ENCODE data around the gene ZBTB46. TPM values are rescaled to one million over a fixed set of nuclear protein-coding genes. Genes with fewer than 3 reads are reported as not detected.

The ZBTB46 gene
- total RNA-seq, 6 experiments from 2014 or later: 1.2 to 4.2 (median 2.4) TPM

GRCh38 chr20:63703471-63703975, 127.5 kb downstream of the ZBTB46 start:
- Histone ChIP-seq H3K36me3 (peaks cover 0 to 24% (median 8%) of the 10 kb centered on the region in 4 donors), H3K27me3 (no peaks in the 10 kb centered on the region), H3K9me3 (no peaks in the 10 kb centered on the region), H3K4me1 (peaks cover 0 to 9% (median 0%) of the 10 kb centered on the region in 4 donors), H3K27ac (no peak overlapping the region), H3K4me3 (no peak overlapping the region)
- ATAC-seq: no peak
- intact Hi-C loops (cut with DNase I): no loop called here
- 96% methylated on average over 5 of the region's 15 CpGs for WGBS (ENCODE audit: insufficient coverage, low coverage, low lambda C conversion rate, missing lambda C conversion rate)
- no peak for TF ChIP-seq POLR2A (IDR thresholded peaks at IDR 0.05)
- peak in 2 of 3 donors; percentile 21 to 45 for DNase-seq

GRCh38 chr20:63702751-63703470, 128.2 kb downstream of the ZBTB46 start:
- no peak for ATAC-seq
- intact Hi-C loops (cut with DNase I): no loop called here
- Histone ChIP-seq H3K9me3 (no peaks in the 10 kb centered on the region), H3K4me3 (no peak overlapping the region), H3K27ac (no peak overlapping the region), H3K4me1 (peaks cover 0 to 8% (median 0%) of the 10 kb centered on the region in 4 donors), H3K36me3 (peaks cover 0 to 24% (median 8%) of the 10 kb centered on the region in 4 donors), H3K27me3 (no peaks in the 10 kb centered on the region)
- WGBS (ENCODE audit: insufficient coverage, low coverage, low lambda C conversion rate, missing lambda C conversion rate): no CpG with 5 or more reads among the region's 13 CpGs
- DNase-seq: peak in 2 of 3 donors; percentile 26 to 48
- TF ChIP-seq POLR2A (IDR thresholded peaks at IDR 0.05): no peak
- no peak for TF ChIP-seq CTCF (IDR thresholded peaks at IDR 0.05)

GRCh38 chr20:63702036-63702665, 128.9 kb downstream of the ZBTB46 start:
- 100% methylated on average over 1 of the region's 16 CpGs for WGBS (ENCODE audit: insufficient coverage, low coverage, low lambda C conversion rate, missing lambda C conversion rate)
- peaks cover 0 to 24% (median 8%) of the 10 kb centered on the region in 4 donors for H3K36me3 ChIP-seq
- no peaks in the 10 kb centered on the region for H3K9me3 ChIP-seq
- no peaks in the 10 kb centered on the region for H3K27me3 ChIP-seq
- no peak overlapping the region for H3K27ac ChIP-seq
- H3K4me3 ChIP-seq: no peak overlapping the region
- DNase-seq (peak; percentile 21 to 53 (median 37)), ATAC-seq (no peak)
- TF ChIP-seq CTCF (IDR thresholded peaks at IDR 0.05) (no peak), POLR2A (IDR thresholded peaks at IDR 0.05) (no peak)
- intact Hi-C loops (cut with DNase I): no loop called here
- H3K4me1 ChIP-seq: peaks cover 0 to 11% (median 3%) of the 10 kb centered on the region in 4 donors

- ATAC-seq: no peak
- no peaks in the 10 kb centered on the region for H3K9me3 ChIP-seq
- H3K27me3 ChIP-seq: no peaks in the 10 kb centered on the region
- no CpG with 5 or more reads among the region's 14 CpGs for WGBS (ENCODE audit: insufficient coverage, low coverage, low lambda C conversion rate, missing lambda C conversion rate)
- intact Hi-C loops (cut with DNase I): no loop called here
- no peak overlapping the region for H3K27ac ChIP-seq
- TF ChIP-seq POLR2A (IDR thresholded peaks at IDR 0.05) (no peak), CTCF (IDR thresholded peaks at IDR 0.05) (no peak)
- DNase-seq: peak; percentile 21 to 53 (median 45)
- peaks cover 0 to 23% (median 8%) of the 10 kb centered on the region in 4 donors for H3K36me3 ChIP-seq
- H3K4me1 ChIP-seq: peaks cover 0 to 14% (median 6%) of the 10 kb centered on the region in 4 donors
- no peak overlapping the region for H3K4me3 ChIP-seq
Measured at GRCh38 chr20:63701329-63702035, 129.6 kb downstream of the ZBTB46 start.
